KOPT-K1 (cell line): ENCODE measurements around the gene PDGFA.

Source experiments
- H3K27ac ChIP-seq: fragments of 200-600 bp; sonication (generic); 2 replicates; pipeline ENCODE4 v1.5.1; 2016; ENCODE audit warnings: antibody characterized with exemption, mild to moderate bottlenecking, low read depth, low read length; ENCODE audit not compliant: poor library complexity, severe bottlenecking
- H3K36me3 ChIP-seq: fragments of 200-600 bp; sonication (generic); 2 replicates; pipeline ENCODE4 v1.5.1; 2017; ENCODE audit warnings: antibody characterized with exemption, mild to moderate bottlenecking, low read length, moderate library complexity; ENCODE audit not compliant: insufficient read depth
- H3K9me3 ChIP-seq: fragments of 200-600 bp; sonication (generic); 2 replicates; pipeline ENCODE4 v1.5.1; 2017; ENCODE audit warnings: antibody characterized with exemption, low read length, mild to moderate bottlenecking; ENCODE audit not compliant: insufficient read depth, poor library complexity, severe bottlenecking

The PDGFA gene

GRCh38 chr7:475951-476441, 43.6 kb downstream of the PDGFA start:
- H3K36me3 ChIP-seq, result no peaks in the 10 kb centered on the region
- no peak overlapping the region for H3K27ac ChIP-seq
- no peaks in the 10 kb centered on the region for H3K9me3 ChIP-seq

DNA sequence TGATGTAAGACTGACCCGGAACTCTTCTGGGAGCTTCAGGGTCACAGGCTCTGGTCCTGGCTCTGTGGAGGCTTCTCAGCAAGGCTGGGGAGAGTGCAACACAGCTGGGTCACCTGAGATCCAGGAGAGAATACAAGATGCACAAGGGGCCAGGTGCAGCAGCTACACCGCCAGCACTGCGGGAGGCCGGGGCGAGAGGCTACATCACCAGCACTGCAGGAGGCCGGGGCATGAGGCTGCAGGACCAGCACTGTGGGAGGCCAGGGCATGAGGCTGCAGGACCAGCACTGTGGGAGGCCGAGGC, 44.3 kb downstream of the PDGFA start:
- no peaks in the 10 kb centered on the region for H3K36me3 ChIP-seq
- H3K9me3 ChIP-seq, result no peaks in the 10 kb centered on the region
- no peak overlapping the region for H3K27ac ChIP-seq

DNA sequence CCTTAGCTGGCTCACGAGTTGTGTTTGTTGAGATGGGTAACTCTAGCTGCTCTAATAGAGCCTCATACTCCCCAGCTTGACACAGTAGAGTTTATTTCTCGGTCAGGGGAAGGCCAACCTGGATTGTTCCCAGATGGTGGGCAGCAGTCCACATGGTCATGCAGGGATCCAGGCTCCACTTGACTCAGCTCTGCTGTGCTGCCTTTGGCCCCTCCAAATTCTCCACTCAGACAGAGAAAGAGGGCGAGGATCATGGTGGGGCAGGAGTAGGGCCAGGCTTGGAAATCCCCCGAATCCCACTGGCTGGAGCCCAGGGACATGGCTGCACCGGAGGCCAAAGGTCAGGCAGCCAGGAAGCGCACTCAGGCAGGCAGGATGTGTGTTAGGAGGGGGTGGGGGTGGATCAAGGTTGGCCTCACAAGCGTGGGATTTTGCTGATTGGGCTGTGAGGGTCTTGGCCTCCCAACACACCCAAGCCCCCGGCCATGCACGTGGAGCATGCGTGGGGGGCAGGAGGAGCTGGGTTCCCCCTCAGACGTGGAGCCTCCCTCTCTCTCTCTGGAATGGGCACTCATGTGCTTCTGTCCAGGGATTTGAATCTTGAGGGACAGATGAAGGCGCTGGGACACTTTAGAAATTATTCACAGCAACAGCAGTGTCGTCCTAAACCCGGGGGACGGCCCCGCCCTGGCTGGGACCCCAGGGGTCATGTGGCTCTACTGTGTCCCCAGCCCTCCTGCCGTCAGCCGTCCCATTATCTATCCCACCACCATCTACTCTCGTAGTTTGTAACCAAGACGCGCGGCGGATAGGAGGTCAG, 44.8 kb downstream of the PDGFA start:
- no peaks in the 10 kb centered on the region for H3K9me3 ChIP-seq
- H3K36me3 ChIP-seq, result no peaks in the 10 kb centered on the region
- H3K27ac ChIP-seq, result no peak overlapping the region

DNA sequence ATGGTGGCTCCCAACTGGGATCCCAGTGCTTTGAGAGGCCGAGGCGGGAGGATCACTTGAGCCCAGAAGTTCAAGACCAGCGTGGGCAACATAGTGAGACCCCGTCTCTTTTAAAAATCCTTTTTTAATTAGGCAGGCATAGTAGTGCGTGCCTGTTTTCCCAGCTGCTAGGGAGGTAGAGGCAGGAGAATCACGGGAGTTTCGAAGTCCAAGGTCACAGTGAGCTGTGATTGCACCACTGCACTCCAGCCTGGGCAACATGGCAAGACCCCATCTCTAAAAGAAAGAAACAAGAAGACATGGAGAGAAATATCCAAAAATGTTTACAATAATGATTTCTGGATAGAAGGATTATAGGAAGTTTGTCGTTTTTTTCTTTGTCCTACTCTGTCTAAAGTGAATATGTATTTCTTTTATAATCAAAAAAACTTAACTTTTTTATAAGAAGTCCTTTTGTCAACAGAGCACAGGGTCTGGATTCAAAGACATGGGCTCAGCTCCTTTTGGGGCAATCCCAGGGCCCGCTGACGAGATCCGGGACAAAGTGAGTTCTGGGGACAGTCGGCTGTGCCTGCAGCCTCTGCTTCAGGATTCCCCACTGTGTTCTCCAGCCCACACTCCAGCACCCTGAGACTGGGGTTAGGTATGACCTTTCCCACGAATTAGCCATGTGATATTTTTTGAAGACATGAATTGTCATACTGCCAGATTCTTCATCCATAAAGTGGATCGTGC, 45.6 kb downstream of the PDGFA start:
- Histone ChIP-seq H3K9me3 (no peaks in the 10 kb centered on the region), H3K36me3 (no peaks in the 10 kb centered on the region), H3K27ac (no peak overlapping the region)

GRCh38 chr7:473211-473734, 46.4 kb downstream of the PDGFA start:
- Histone ChIP-seq H3K27ac (no peak overlapping the region), H3K36me3 (no peaks in the 10 kb centered on the region), H3K9me3 (no peaks in the 10 kb centered on the region)

GRCh38 chr7:472640-472957, 47.0 kb downstream of the PDGFA start:
- H3K9me3 ChIP-seq, result no peaks in the 10 kb centered on the region
- H3K36me3 ChIP-seq, result no peaks in the 10 kb centered on the region
- H3K27ac ChIP-seq, result no peak overlapping the region

GRCh38 chr7:471866-472639, 47.6 kb downstream of the PDGFA start:
- Histone ChIP-seq H3K36me3 (no peaks in the 10 kb centered on the region), H3K9me3 (no peaks in the 10 kb centered on the region), H3K27ac (no peak overlapping the region)

GRCh38 chr7:471191-471865, 48.3 kb downstream of the PDGFA start:
- no peak overlapping the region for H3K27ac ChIP-seq
- no peaks in the 10 kb centered on the region for H3K9me3 ChIP-seq
- no peaks in the 10 kb centered on the region for H3K36me3 ChIP-seq

GRCh38 chr7:469563-469961, 50.1 kb downstream of the PDGFA start:
- Histone ChIP-seq H3K27ac (no peak overlapping the region), H3K9me3 (no peaks in the 10 kb centered on the region), H3K36me3 (no peaks in the 10 kb centered on the region)

GRCh38 chr7:468681-469562, 50.7 kb downstream of the PDGFA start:
- Histone ChIP-seq H3K36me3 (no peaks in the 10 kb centered on the region), H3K9me3 (no peaks in the 10 kb centered on the region), H3K27ac (no peak overlapping the region)

DNA sequence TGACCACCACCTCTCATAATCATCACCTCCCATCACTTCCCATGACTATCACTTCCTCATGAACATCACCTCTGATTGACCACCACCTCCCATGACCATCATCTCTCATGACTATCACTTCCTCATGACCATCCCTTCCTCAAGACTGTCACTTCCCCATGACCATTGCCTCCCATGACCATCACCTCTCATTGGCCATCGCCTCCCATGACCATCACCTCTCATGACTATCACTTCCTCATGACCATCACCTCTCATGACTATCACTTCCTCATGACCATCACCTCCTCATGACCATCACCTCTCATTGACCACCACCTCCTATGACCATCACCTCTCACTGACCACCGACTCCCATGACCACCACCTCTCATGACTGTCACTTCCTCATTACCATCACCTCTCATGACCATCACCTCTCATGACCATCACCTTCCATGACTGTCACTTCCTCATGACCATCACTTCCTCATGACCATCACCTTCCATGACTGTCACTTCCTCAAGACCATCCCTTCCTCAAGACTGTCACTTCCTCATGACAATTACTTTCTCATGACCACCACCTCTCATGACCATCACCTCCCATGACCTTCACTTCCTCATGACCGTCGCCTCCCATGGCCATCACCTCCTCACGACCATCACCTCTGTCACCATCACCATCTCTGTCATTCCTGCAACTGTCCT, 51.6 kb downstream of the PDGFA start:
- Histone ChIP-seq H3K36me3 (no peaks in the 10 kb centered on the region), H3K9me3 (no peaks in the 10 kb centered on the region), H3K27ac (no peak overlapping the region)

DNA sequence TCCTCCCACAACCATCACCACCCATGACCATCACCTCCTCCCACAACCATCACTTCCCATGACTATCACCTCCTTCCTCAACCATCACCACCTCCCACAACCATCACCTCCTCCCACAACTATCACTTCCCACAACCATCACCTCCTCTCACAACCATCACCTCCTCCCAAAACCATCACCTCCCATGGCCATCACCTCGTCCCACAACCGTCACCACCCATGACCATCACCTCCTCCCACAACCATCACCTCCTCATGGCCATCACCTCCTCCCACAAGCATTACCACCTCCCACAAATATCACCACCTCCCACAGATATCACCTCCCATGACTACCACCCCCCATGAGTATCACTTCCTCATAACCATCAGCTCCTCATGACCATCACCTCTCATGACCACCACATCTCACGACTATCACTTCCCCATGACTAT, 52.2 kb downstream of the PDGFA start:
- Histone ChIP-seq H3K27ac (no peak overlapping the region), H3K9me3 (no peaks in the 10 kb centered on the region), H3K36me3 (no peaks in the 10 kb centered on the region)

DNA sequence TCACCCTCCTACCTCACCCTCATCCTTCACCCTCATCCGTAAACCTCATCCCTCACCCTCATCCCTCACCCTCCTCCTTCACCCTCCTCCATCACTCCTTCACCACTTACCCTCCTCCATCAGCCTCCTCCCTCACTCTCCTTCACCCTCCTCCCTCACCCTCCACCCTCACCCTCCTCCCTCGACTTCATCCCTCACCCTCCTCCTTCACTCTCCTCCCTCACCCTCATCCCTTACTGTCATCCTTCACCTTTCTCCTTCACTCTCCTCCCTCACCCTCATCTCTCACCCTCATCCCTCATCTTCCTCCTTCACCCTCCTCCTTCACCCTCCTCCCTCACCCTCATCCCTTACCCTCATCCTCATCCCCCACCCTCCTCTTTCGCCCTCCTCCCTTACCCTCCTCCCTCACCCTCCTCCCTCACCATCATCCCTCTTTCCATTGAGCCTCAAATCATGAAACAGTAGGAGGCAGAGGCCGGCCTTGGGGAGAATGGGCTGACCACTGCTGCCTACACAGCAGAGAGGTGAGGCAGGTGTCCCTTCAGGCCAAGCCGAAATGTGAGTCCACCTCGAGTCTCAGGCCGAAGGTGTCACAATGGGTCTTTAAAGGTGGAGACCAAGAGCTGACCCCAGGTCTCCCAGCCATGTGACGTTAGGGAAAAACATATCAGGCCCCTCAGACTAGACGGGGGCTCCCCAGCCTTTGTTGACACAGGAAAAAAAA, 53.0 kb downstream of the PDGFA start:
- Histone ChIP-seq H3K27ac (no peak overlapping the region), H3K36me3 (no peaks in the 10 kb centered on the region), H3K9me3 (no peaks in the 10 kb centered on the region)
